CD4-positive, alpha-beta T cell treated with Interferon alpha-2 for 1 hour (primary cell): Measurements from ENCODE around the gene HABP4.

Experiments used
- DNase-seq, 2 donors: peaks; one replicate each; pipeline ENCODE4 v3.0.0-alpha.2; 2020 to 2022

HABP4 gene

GRCh38 chr9:96436456-96437126 lies 13.4 kb upstream of the HABP4 start:
- no peak for DNase-seq

DNA sequence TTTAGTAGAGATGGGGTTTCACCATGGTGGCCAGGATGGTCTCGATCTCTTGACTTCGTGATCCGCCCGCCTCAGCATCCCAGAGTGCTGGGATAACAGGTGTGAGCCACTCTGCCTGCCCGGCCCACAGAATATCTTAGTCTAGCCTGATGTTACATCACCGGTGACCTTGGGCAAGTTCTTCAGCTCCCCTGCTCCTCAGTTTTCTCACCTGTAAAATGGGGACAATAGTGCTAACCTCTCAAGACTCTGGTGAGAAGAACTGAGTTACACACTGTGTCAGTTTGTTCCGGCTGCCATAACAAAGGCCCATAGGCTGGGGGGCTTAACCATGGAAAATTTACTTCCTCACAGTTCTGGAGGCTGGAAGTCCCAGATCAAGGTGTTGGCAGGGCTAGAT lies 12.5 kb upstream of the HABP4 start:
- DNase-seq, result no peak

- no peak for DNase-seq
These were observed 9.2 kb upstream of the HABP4 start for GRCh38 chr9:96440671-96441199.

DNA sequence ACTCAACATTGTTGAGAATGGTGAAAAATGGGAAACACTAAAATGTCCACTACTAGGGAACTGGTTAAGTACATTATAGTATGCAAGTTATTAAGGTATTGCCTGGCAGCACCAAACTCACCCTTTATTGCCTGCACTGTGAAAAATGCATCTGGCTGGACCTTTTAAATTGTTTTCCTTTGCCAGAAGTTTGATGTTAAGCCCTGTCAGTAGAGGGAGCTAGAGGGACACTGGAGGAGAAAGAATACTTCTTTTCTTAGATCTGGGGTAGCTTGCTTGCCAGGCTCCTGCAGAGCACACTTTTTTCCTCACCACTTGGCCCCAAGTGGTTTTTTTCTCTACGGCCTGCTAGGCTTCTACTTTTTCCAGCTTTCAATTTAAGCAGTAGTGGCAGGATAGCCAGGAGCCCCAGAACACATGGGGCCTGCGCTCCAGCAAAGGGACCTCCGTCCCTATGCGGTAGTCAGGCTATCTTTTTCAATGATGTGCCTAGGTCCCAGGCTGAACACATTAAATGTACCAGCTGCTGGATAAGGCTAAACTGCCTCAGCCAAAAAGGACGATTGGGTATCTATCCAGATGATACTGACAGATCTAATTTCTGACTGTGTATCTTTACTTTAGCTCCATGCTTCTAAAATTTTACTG lies 8.0 kb upstream of the HABP4 start:
- peak in 1 of 2 donors; percentile 42 for DNase-seq

GRCh38 chr9:96442491-96442890 lies 7.5 kb upstream of the HABP4 start:
- DNase-seq, result no peak

GRCh38 chr9:96447406-96447805 lies 2.6 kb upstream of the HABP4 start:
- no peak for DNase-seq

GRCh38 chr9:96448546-96449170 lies 1.3 kb upstream of the HABP4 start:
- DNase-seq, result no peak

DNA sequence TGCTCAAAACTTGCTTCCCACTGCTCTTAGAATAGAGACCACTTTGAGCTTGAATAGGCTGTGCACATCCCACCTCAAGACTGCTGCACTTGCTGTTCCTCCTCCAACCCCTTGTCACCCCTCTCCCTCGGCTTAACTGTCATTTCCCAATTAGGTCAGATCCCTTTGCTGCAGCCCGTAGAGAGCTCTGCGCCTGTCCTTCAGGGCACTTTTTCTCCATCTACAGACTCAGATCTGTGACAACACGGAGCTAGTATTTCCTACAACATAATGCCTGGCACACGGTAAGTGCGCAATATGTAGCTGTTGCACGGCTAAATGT lies 485 bp upstream of the HABP4 start:
- no peak for DNase-seq

GRCh38 chr9:96450613-96451528 lies 902 bp downstream of the HABP4 start:
- peak; percentile 37 to 58 for DNase-seq

DNA sequence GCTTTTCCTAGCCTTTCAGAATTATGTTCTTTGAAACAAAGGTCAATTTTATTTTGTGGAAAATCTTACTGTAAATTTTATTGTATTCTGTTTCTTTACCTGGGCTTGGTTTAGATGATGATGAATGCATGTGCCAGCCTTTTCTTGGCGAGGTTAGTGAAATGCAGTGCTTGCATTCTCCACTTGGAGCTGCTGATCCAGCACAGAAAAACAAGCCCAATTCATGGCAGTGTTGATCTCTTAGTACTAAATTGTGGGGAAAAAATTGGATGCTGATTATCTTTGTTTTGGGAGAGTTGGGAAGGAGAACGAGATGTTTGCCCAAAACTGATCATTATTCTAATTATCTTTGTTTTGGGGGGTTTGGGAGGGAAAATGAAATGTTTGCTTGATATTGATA lies 3.7 kb downstream of the HABP4 start:
- DNase-seq, result no peak

DNA sequence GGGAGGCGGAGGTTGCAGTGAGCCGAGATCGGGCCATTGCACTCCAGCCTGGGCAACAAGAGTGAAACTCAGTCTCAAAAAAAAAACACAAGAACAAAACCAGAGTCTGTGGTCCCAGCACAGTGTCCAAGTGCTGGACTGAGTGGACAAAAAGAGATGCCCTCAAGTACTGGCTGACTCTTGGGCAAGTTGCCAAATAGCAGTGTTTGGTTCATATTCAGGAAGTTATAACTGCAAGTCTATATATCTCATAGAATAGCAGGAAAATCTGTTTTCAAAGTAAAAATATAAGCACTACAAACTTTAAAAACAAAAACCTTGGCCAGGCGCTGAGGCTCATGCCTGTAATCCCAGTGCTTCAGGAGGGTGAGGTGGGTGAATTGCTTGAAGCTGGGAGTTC lies 7.3 kb downstream of the HABP4 start:
- DNase-seq, result no peak

DNA sequence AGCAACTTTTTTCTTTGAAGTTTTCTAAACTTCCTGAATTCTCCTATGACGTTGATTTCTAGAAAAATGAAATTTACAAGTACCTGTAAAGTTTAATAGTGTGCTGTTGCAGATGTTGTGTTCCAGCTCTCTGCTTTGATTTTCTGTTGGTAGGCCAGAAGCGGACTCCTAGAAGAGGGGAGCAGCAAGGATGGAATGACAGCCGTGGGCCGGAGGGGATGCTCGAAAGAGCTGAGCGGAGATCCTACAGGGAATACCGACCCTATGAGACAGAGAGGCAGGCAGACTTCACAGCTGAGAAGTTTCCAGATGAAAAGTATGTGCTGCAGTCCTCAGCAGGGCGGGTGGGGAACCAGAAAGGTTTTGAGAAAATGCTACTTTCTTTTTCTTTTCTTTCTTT lies 8.3 kb downstream of the HABP4 start:
- no peak for DNase-seq

GRCh38 chr9:96459268-96460007 lies 9.5 kb downstream of the HABP4 start:
- no peak for DNase-seq

DNA sequence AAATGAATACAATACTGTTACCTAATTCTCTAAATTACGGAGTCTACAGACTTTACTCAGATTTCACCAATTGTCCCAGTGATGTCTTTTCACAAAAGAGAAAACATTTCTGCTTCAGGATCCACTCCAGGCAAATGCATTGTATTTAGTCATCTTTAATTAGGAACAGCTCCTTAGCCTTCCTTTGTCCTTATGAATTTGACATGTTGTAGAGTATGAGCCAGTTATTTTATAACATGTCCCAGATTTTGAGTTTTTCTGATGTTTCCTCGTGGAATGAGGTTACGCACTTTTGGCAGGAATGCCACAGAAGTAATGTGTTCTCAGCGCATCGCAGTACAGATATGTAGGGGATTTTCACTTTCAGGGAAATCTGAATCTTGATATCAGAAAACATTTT lies 10.5 kb downstream of the HABP4 start:
- no peak for DNase-seq

- no peak for DNase-seq
These were observed 10.9 kb downstream of the HABP4 start for GRCh38 chr9:96460882-96461281.

GRCh38 chr9:96461336-96461735 lies 11.4 kb downstream of the HABP4 start:
- DNase-seq, result no peak

DNA sequence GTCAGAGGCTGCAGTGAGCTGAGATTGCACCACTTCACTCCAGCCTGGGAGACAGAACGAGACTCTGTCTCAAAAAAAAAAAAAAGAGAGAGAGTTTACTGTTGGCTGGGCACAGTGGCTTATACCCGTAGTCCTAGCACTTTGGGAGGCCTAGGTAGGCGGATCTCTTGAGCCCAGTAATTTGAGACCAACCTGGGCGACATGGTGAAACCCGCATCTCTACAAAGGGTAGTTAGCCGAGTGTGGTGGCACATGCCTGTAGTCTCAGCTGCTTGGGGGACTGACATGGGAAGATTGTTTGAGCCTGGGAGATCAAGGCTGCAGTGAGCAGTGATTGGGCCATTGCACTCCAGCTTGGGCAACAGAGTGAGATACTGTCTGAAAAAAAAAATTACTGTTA lies 12.6 kb downstream of the HABP4 start:
- no peak for DNase-seq

DNA sequence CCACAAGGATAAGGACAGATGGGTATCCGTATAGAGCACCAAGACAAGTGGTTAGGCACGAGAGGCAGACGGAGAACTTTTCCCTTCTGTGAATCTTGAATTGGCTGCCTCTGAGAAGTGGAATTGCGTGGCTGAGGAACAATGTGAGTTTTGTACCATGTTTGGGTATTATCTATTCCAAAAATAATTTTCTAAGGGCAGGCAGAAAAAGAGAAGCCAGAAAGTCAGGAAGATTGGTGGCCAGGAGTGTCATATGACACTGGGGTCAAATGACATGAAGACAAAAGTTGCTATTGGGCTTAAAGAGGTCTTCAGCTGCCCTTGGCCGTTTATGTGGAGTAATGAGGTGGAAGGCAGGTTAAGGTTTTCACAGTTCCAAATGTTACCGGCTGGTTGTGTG lies 14.5 kb downstream of the HABP4 start:
- DNase-seq, result no peak

DNA sequence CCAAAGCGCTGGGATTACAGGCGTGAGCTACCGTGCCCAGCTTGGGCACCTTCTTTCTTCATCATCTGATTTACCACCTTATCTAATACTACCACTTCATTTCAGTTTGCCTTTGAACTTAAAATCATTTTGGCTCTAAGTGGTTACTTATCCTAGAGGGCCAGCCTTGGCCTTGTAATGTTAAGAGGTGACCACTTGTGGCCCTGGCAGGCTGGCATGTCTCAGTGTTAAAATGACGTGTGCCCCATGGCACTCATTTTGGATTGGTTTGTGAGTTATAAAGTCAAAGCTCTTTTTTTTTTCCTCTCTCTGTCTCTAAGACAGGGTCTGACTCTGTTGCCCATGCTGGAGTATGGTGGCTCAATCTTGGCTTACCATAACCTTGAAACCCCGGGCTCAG lies 17.8 kb downstream of the HABP4 start:
- no peak for DNase-seq

- no peak for DNase-seq
These were observed 26.0 kb downstream of the HABP4 start for GRCh38 chr9:96476013-96476412.

GRCh38 chr9:96476591-96476990 lies 26.6 kb downstream of the HABP4 start:
- DNase-seq, result no peak

GRCh38 chr9:96478829-96479371 lies 28.9 kb downstream of the HABP4 start:
- DNase-seq, result no peak
